Measurements from ENCODE around the gene NUP210. TPM values are rescaled to one million over a fixed set of nuclear protein-coding genes. Genes with fewer than 3 reads are reported as not detected.
A peak's percentile ranks its signal among the peaks of the same experiment; 100 is the strongest.

NUP210 gene
- polyA plus RNA-seq, 1 of the 3 experiments (the other 2 are of a cell fraction), result 1.8 TPM

GRCh38 chr3:13301286-13301987, 118.7 kb downstream of the NUP210 start (continued):
- TF ChIP-seq REST (IDR thresholded peaks at IDR 0.05; ENCODE audit: low read depth, low read length) (no peak), RAD21 (IDR thresholded peaks at IDR 0.05; ENCODE audit: low read length) (no peak), RFX5 (IDR thresholded peaks at IDR 0.05; ENCODE audit: low read length) (no peak), IRF3 (IDR thresholded peaks at IDR 0.05; ENCODE audit: low read depth, low read length) (no peak), TAF1 (IDR thresholded peaks at IDR 0.05; ENCODE audit: borderline replicate concordance, low read depth, low read length) (no peak), JUND (IDR thresholded peaks at IDR 0.05) (peak; percentile 68), MXI1 (IDR thresholded peaks at IDR 0.05; ENCODE audit: low read depth, low read length) (no peak), TEAD4 (IDR thresholded peaks at IDR 0.05; ENCODE audit: borderline replicate concordance, insufficient read depth) (no peak), USF1 (IDR thresholded peaks at IDR 0.05; ENCODE audit: borderline replicate concordance, low read depth) (no peak), NFIC (IDR thresholded peaks at IDR 0.05; ENCODE audit: borderline replicate concordance) (no peak), YY1 (IDR thresholded peaks at IDR 0.05; ENCODE audit: low read depth) (no peak), TCF12 (IDR thresholded peaks at IDR 0.05) (0 out of 2 replicates have a peak, but pooled peaks have one; percentile 6), FOSL2 (IDR thresholded peaks at IDR 0.05; ENCODE audit: borderline replicate concordance, low read depth) (peak; percentile 77), POLR2AphosphoS5 (IDR thresholded peaks at IDR 0.05; ENCODE audit: low read depth, low read length) (no peak), CHD2 (IDR thresholded peaks at IDR 0.05; ENCODE audit: low read length, partially characterized antibody) (no peak), ELF1 (IDR thresholded peaks at IDR 0.05) (no peak), EZH2phosphoT487 (IDR thresholded peaks at IDR 0.05; ENCODE audit: borderline replicate concordance, low read depth) (no peak), SMC3 (IDR thresholded peaks at IDR 0.05; ENCODE audit: low read depth, low read length) (no peak), NRF1 (IDR thresholded peaks at IDR 0.05; ENCODE audit: low read depth, low read length) (no peak)

Data from SK-N-SH (cell line).